Thyroid gland (tissue), 4 donors: ENCODE results near the gene RAB28. TPM values are rescaled to one million over a fixed set of nuclear protein-coding genes. Genes with fewer than 3 reads are reported as not detected.

ENCODE experiments used
- DNase-seq, 2 donors: peaks; one replicate each; pipeline ENCODE4 v3.0.0-alpha.2; 2019
- H3K27ac ChIP-seq, 3 donors: fragments of 200-600 bp; sonication (generic); 1 replicate in 2 of 3; 2 replicates in 1 of 3; pipeline ENCODE4 v1.5.1; 2016 to 2019; ENCODE audit warnings: mild to moderate bottlenecking in 1 of 3, moderate library complexity in 1 of 3
- H3K27me3 ChIP-seq: fragments of 200-600 bp; sonication (generic); one replicate; pipeline ENCODE4 v1.5.1; 2019
- H3K36me3 ChIP-seq, 2 donors: fragments of 200-600 bp; sonication (generic); one replicate each; pipeline ENCODE4 v1.5.1; 2016 to 2019
- H3K4me1 ChIP-seq, 2 donors: fragments of 200-600 bp; sonication (generic); one replicate each; pipeline ENCODE4 v1.5.1; 2017 to 2019
- H3K4me3 ChIP-seq, 3 donors: fragments of 200-600 bp; sonication (generic); replicated peaks in 1 of 3; 1 replicate in 2 of 3; 2 replicates in 1 of 3; pipeline ENCODE4 v1.5.1; 2016; ENCODE audit warnings: mild to moderate bottlenecking in 1 of 3
- H3K9me3 ChIP-seq: fragments of 200-600 bp; sonication (generic); one replicate; pipeline ENCODE4 v1.5.1; 2017
- CTCF ChIP-seq, 6 experiments: fragments of 200-600 bp in 3 of 6; fragments of 450-650 bp in 3 of 6; sonication (generic) in 3 of 6; IDR thresholded peaks; one replicate each; pipeline ENCODE4 v1.5.1; 2016 to 2019; ENCODE audit warnings: antibody characterized with exemption in 6 of 6, mild to moderate bottlenecking in 2 of 6, inconsistent platforms in 1 of 6, moderate library complexity in 1 of 6
- POLR2A ChIP-seq, 2 donors: fragments of 450-650 bp; IDR thresholded peaks; one replicate each; pipeline ENCODE4 v1.6.1; 2017; ENCODE audit warnings: antibody characterized with exemption in 2 of 2, mild to moderate bottlenecking in 2 of 2, moderate library complexity in 1 of 2
- WGBS, 2 donors: methylation state at CpG; one replicate each; pipeline ENCODE4 v1.1.5; 2017; 5-methylcytosine and 5-hydroxymethylcytosine counted together
- intact Hi-C: fragments of 100-400 bp; cut with DNase I; formaldehyde crosslinking; loops from one replicate; pipeline ENCODE4 v1.15.1; 2023
- total RNA-seq, 4 donors: library from RNA; depleted of rRNA; stranded (reverse); fragments of >200 nt; gene quantifications; one replicate each; pipeline ENCODE4 v1.2.3, GENCODE V29; 2016

The RAB28 gene
- total RNA-seq, 4 donors from 2014 or later, result 25.1 to 30.0 (median 25.4) TPM

GRCh38 chr4:13328591-13328990, 155.5 kb downstream of the RAB28 start:
- no peak overlapping the region for H3K4me3 ChIP-seq
- intact Hi-C loops, result no loop called here
- H3K36me3 ChIP-seq, result no peaks in the 10 kb centered on the region
- no peaks in the 10 kb centered on the region for H3K27me3 ChIP-seq
- no peak for TF ChIP-seq CTCF (IDR thresholded peaks at IDR 0.05)
- no peak for TF ChIP-seq POLR2A (IDR thresholded peaks at IDR 0.05)
- no peaks in the 10 kb centered on the region for H3K9me3 ChIP-seq
- no peak for DNase-seq
- H3K27ac ChIP-seq, result no peak overlapping the region
- peaks cover 23 to 28% of the 10 kb centered on the region in 2 donors for H3K4me1 ChIP-seq
- 93 to 99% methylated on average over 2 of the region's 2 CpGs for WGBS, 2 donors

GRCh38 chr4:13327991-13328390, 156.1 kb downstream of the RAB28 start:
- Histone ChIP-seq H3K36me3 (no peaks in the 10 kb centered on the region), H3K27ac (no peak overlapping the region), H3K4me3 (no peak overlapping the region), H3K9me3 (no peaks in the 10 kb centered on the region), H3K4me1 (peaks cover 19 to 22% of the 10 kb centered on the region in 2 donors), H3K27me3 (no peaks in the 10 kb centered on the region)
- intact Hi-C loops, result no loop called here
- WGBS, 2 donors, result 81 to 86% methylated on average over 3 of the region's 3 CpGs
- TF ChIP-seq CTCF (IDR thresholded peaks at IDR 0.05) (no peak), POLR2A (IDR thresholded peaks at IDR 0.05) (no peak)
- DNase-seq, result no peak

- 80 to 81% methylated on average over 3 of the region's 3 CpGs for WGBS, 2 donors
- peaks cover 0 to under 1% of the 10 kb centered on the region in 2 donors for H3K4me1 ChIP-seq
- DNase-seq, result no peak
- intact Hi-C loops, result no loop called here
- no peaks in the 10 kb centered on the region for H3K27me3 ChIP-seq
- H3K36me3 ChIP-seq, result no peaks in the 10 kb centered on the region
- no peaks in the 10 kb centered on the region for H3K9me3 ChIP-seq
- no peak for TF ChIP-seq CTCF (IDR thresholded peaks at IDR 0.05)
- no peak for TF ChIP-seq POLR2A (IDR thresholded peaks at IDR 0.05)
- H3K27ac ChIP-seq, result no peak overlapping the region
- no peak overlapping the region for H3K4me3 ChIP-seq
These were observed 158.4 kb downstream of the RAB28 start for GRCh38 chr4:13325744-13326143.

GRCh38 chr4:13323921-13324320, 160.2 kb downstream of the RAB28 start:
- TF ChIP-seq CTCF (IDR thresholded peaks at IDR 0.05) (no peak), POLR2A (IDR thresholded peaks at IDR 0.05) (no peak)
- Histone ChIP-seq H3K27me3 (no peaks in the 10 kb centered on the region), H3K9me3 (no peaks in the 10 kb centered on the region), H3K4me1 (no peaks in the 10 kb centered on the region), H3K4me3 (no peak overlapping the region), H3K27ac (no peak overlapping the region), H3K36me3 (no peaks in the 10 kb centered on the region)
- WGBS, 2 donors, result 94 to 99% methylated on average over 3 of the region's 3 CpGs
- no peak for DNase-seq
- intact Hi-C loops, result no loop called here

GRCh38 chr4:13322681-13323101, 161.4 kb downstream of the RAB28 start:
- Histone ChIP-seq H3K27ac (no peak overlapping the region), H3K4me1 (no peaks in the 10 kb centered on the region), H3K4me3 (no peak overlapping the region), H3K27me3 (no peaks in the 10 kb centered on the region), H3K36me3 (no peaks in the 10 kb centered on the region), H3K9me3 (no peaks in the 10 kb centered on the region)
- intact Hi-C loops, result no loop called here
- no peak for DNase-seq
- TF ChIP-seq CTCF (IDR thresholded peaks at IDR 0.05) (no peak), POLR2A (IDR thresholded peaks at IDR 0.05) (no peak)

Other genes with a start within 250 kb of the RAB28 start
- under 1 TPM; 0.29 to 0.81 (median 0.58) TPM for gene NKX3-2, start 60.2 kb upstream of the RAB28 start, total RNA-seq
- 10 to 100 TPM; 36.9 to 74.1 (median 49.6) TPM for gene BOD1L1, start 143.4 kb upstream of the RAB28 start, total RNA-seq